GM19240 (cell line): ENCODE data around the gene DGKI.

Experiments used
- DNase-seq: peaks from one replicate; pipeline ENCODE4 v3.0.0; 2011; ENCODE audit warnings: low spot score; ENCODE audit not compliant: insufficient read length

DGKI gene

DNA sequence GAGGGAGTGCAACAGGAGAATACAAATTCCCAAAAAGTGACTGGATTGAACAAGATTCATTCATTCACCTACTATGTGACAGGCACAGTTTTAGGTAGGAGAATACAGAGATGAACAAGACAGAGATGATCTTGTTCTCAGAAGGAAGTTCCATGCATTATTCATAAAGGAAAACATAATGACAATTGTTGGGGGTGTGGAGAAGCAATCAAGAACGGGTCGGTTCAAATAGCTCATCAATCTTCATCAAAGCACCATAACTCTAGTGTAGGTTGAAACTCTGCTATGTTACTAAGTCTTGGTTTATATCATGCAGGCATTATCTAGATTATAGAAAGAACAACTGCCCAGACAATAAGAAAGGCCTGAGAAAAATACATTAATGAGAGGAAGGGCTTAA, 243.7 kb downstream of the DGKI start:
- DNase-seq = no peak

DNA sequence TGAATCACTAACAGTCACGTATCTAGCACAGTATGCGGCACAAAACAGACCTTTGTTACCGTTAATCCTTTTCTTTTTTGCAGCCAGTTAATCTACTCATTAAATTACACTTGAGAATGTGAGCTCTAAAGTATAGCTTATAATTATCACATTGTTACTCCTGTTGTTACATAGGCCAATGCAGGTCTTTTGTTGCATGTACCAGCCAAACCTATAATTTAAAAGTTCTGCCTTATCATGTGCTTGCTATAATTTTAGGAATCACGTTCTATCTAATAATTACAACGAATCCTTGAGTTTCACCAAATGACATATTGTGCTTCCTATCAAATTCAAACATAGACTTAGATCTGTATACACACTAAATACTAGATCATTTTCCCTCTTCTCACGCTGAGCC, 245.1 kb downstream of the DGKI start:
- no peak for DNase-seq

DNA sequence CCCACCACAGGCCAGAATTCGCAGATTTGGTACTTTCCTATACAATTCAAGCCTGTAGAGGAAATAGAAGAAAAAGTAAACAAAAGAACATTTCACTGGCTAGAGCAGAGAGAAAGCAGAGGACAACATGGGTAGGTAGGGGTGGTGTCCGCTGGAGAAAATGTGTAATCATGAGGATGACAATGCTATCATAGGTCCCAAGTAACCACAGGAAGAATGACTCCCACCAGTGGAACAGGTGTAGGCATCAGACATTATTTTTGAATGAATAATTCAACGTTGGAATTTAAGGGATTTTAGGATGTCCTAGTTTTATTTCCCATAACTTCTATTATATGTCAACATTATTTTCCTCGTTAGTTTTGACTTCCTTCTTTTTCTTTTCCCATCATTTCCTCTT, 248.9 kb downstream of the DGKI start:
- DNase-seq = no peak

DNA sequence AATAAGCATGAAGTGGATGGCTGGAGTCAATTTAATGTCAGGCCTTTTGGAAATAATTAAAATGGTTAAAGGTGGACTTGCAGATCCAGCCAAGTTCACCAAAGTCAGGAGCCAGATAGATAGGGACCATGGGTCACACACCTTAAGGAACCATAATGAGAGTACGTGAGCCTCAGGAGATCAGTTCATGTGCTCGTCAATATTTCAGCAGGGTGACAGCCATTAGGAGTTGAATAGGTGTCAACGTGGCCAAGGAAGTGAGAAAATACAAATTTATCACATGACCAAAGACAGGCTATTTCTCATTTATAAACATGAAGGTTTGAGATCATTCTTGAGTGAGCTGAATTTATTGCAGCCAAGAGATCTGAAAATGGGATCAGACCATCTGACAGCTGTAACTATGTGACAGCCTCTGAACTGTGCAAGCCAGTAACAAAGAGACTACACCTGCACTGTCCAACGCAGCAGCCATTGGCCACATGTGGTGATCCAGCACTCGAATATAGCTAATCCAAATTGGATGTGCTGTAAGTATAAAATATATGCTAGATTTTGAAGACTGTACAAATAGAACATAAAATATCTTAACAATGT, 253.6 kb downstream of the DGKI start:
- DNase-seq = no peak

- DNase-seq = no peak
Observed at GRCh38 chr7:137592232-137592896, 254.4 kb downstream of the DGKI start.

- DNase-seq = no peak
Observed at GRCh38 chr7:137591421-137591837, 255.3 kb downstream of the DGKI start.

DNA sequence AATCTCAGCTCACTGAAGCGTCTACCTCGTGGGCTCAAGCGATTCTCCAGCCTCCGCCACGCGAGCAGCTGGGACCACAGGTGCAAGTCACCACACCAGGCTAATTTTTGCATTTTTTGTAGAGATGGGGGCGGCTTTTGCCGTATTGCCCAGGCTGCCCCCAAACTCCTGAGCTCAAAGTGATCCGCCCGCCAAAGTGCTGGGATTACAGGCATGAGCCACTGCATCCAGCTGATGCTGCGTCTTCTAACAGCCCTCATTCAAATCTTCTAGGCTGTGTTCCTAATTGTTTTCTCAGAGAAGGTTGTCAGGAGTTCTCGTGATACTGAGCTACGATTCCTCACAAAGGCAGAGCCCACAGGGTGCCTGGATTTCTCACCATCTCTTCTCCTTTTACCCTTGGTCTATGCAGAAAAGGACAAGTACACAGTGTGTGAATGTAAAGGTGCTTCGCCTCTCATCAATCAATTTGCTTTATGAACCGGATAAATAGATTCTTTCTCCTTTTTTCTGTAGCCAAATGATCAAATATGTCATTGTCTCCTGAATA, 255.9 kb downstream of the DGKI start:
- no peak for DNase-seq

- DNase-seq = no peak
Observed at GRCh38 chr7:137590071-137590755, 256.6 kb downstream of the DGKI start.

DNA sequence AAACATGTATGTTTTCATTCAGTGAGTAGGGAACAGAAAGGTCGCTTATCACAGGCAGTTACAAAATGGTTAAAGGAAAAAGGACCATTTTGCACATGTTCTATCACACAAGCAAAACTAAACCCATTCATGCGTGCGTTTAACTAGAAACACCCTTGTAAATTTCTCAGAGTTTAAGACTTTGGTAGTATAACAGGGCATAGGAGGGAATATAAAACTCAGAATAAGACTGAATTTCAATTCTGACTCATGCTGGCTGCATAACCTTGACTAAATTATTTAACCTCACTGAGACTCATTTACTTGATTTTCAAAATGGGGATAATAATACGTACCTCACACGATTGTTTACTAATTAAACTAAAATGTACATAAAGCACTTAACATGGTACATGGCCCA, 259.4 kb downstream of the DGKI start:
- no peak for DNase-seq

GRCh38 chr7:137585591-137585990, 261.2 kb downstream of the DGKI start:
- DNase-seq = no peak

- no peak for DNase-seq
Observed at GRCh38 chr7:137583172-137583571, 263.6 kb downstream of the DGKI start.

DNA sequence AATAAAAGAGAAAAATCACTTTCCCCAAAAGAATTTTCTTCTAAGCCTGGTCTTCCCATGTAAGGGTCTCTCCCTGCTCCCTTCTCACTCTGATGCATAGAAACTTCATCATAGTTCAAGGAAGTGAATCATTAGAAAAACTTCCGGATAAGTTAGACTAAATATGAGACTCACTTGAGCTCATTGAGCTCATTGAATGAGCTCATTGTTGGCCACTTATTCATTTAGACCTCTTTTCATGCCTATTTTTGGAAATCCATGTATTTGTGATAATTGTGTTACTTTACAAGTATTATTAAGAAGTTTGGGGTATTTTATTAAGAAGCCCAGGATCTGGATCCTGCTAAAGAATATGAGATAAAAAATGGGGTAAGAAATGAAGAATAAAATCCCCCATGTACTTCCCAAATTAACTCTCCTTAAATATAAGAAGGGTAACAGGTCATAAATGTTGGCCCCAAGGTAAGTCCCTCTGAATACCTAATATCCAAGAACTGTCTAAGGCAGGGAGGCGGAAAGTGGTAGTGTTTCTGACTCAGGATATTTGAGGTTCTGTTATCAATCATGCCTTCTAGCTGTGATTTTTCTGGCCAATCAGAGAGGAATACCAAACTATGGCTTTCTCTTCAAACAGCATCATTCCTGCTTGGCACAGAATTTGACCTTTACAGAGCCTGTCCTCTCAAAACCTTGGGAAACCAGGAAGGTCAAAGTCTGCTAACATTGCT, 266.7 kb downstream of the DGKI start:
- no peak for DNase-seq

GRCh38 chr7:137578541-137578940, 268.2 kb downstream of the DGKI start:
- DNase-seq = no peak

DNA sequence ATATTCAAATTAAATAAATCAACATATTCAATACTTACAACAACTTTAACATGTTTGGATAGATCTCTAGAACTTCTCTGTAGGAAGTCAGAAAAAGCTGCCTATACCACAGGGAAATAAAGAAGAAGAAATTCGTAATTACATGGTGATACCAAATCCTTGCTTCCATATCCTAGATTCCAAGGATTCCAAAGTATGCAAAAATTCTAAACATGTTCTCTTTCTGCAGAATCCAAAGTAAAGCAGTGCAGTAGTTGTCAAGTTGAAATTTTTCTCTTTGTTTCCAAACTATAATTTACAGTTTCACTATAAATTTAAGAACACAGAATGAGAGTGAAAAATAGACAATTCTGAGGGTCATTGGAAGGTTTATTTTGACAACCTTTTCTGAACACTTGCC, 269.6 kb downstream of the DGKI start:
- no peak for DNase-seq

DNA sequence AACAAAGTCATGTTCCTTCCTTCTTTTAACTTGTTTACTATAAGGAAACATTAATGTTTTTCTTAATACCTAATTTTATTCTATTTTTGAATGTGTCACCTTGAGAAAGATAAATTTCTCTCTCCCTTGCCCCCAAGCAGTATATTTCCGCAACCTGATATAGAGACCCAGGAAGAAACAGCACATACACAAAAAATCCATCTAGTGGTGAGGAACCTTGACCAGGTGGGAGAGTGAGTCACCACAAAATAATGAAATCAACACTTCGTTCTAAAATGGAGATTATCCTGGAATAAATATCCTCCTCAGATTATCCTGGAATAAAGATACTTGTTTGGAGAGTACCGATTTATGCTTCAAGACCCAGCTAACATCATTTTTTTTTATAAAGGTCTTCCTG, 270.3 kb downstream of the DGKI start:
- DNase-seq = no peak

DNA sequence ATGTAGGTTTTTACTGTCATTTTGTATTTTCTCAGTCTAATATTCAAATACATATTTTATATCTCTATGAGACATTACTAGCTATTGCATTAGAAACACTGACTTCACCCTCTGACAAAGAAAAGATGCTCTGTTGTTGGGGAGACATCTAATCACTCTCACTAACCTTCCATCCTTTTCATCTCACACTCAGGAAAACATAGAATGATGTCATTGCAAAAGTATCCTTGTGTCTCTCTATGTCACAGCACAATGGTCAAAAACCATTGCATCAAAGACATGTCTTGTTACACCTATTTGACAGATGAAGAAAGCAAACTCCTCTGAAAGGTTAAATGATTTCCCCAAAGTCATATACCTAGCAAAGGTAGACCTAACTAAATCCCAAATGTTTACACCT, 272.0 kb downstream of the DGKI start:
- DNase-seq = no peak

DNA sequence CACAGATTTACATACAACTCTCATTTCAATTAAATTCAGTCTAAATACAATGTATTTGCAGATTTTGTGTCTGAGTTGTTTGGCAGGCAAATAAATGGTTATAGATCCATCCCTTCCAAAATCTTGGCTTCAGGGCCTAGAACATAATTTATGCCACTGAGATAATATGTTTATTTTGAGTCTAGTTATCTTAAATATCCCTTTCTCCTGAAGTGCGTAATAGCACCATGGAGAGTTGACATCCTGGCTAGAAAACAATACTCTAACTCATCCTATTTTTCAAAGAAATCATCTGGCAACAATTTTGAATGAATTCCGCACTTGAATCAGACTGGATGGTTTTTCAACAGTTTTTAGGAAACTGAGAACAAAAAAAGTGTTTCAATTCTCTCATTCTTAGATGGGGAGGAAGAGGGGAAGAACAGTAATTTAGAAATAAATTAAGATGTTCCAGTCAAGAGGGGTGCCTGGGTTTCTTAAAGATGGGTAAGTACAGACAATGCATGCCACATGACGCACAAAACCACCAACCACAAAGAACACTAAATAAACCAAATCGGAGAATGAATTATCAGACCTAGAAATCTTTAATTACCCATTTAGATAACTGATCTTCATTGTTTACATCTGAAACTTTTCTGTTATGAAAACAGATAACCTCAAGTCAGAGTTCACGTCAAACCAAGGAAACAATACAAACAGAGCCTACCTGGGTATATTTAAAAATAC, 274.6 kb downstream of the DGKI start:
- DNase-seq = no peak

- DNase-seq = no peak
Observed at GRCh38 chr7:137564677-137565076, 282.1 kb downstream of the DGKI start.

DNA sequence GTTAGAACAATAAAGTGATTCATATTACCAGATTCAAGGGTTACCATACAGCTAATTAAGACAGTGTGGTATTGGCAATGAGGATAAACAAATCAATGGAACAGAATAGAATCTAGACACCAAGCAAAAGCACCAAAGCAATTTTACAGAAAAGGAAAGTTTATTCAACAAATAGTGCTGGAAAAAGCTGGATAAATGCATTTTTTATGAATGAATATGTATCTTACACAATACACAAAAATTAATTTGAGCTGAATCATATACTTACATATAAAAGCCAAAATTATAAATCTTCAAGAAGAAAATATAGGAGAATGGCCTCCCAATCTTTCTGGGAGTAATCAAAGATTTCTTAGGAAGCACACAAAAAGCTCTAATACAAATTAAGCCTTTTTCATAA, 282.8 kb downstream of the DGKI start:
- no peak for DNase-seq

GRCh38 chr7:137547485-137547884, 299.3 kb downstream of the DGKI start:
- no peak for DNase-seq

GRCh38 chr7:137546671-137547070, 300.1 kb downstream of the DGKI start:
- DNase-seq = no peak
